Duodenal mucosa (tissue), 2 donors: ENCODE data around the gene SLC35F4.
"Not testable (repeated sequence)": the region's sequence is repeated elsewhere in the genome, so short reads cannot be mapped to it uniquely, and the experiment has no call there.

Experiments used
- H3K27ac ChIP-seq: one replicate; pipeline ENCODE4 v1.7.0; 2013; ENCODE audit warnings: low read depth, low read length
- H3K27me3 ChIP-seq, 2 donors: one replicate each; pipeline ENCODE4 v1.7.0; 2013; ENCODE audit warnings: low read length in 2 of 2, control low read depth in 1 of 2; ENCODE audit not compliant: insufficient read depth in 2 of 2, control insufficient read depth in 1 of 2
- H3K36me3 ChIP-seq, 2 donors: one replicate each; pipeline ENCODE4 v1.7.0; 2013; ENCODE audit warnings: low read length in 2 of 2, control low read depth in 1 of 2; ENCODE audit not compliant: insufficient read depth in 2 of 2, control insufficient read depth in 1 of 2
- H3K4me1 ChIP-seq, 2 donors: one replicate each; pipeline ENCODE4 v1.7.0; 2013; ENCODE audit warnings: low read length in 2 of 2, control low read depth in 1 of 2; ENCODE audit not compliant: insufficient read depth in 2 of 2, control insufficient read depth in 1 of 2
- H3K4me3 ChIP-seq, 2 donors: one replicate each; pipeline ENCODE4 v1.7.0; 2013; ENCODE audit warnings: low read length in 2 of 2, low read depth in 1 of 2
- H3K9ac ChIP-seq, 2 donors: one replicate each; pipeline ENCODE4 v1.7.0; 2013; ENCODE audit warnings: low read length in 2 of 2, low read depth in 1 of 2
- H3K9me3 ChIP-seq, 2 donors: one replicate each; pipeline ENCODE4 v1.7.0; 2013; ENCODE audit warnings: low read length in 2 of 2, control low read depth in 1 of 2; ENCODE audit not compliant: control insufficient read depth in 1 of 2

Gene SLC35F4

DNA sequence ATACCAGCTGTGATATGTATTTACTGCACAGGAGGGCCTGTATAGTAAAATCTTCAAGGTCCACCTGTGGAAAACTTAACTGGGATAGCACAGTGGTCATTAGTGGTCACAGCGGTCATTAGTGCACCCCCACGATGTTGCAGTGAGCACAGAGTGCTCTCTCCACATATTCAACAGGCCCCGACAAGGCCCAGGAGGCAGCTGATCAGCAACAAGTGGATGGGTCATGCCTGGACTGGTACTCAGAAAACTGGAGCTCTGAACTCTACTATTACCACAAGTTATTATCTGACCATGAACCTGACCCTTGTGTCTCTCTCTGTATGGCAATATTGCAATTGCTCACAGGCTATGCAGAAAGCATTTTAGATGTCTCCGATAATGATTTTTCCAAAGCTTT, 129.5 kb downstream of the SLC35F4 start:
- H3K4me3 ChIP-seq: no peak overlapping the region
- H3K27me3 ChIP-seq: no peaks in the 10 kb centered on the region
- H3K27ac ChIP-seq: no peak overlapping the region
- no peak overlapping the region for H3K9ac ChIP-seq
- H3K9me3 ChIP-seq: no peaks in the 10 kb centered on the region
- H3K36me3 ChIP-seq: no peaks in the 10 kb centered on the region
- no peaks in the 10 kb centered on the region for H3K4me1 ChIP-seq

DNA sequence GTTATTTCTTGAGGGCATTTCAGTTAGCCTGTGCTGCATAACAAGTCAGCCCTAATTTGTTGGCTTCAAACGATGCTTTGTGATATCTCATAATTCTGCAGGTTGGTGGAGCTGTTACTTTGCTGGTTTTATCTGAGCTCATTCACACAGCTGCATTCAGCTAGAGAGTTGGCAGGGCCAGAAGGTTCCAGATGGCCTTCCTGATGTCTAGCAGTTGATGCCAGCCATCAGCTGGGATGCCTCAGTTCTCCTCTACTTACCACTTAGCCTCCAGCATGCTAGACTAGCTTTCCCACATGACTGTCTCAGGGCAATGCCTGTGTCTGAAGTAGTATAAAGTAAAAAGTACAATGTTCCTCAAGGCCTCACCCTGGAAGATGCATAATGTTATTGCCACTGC, 130.6 kb downstream of the SLC35F4 start:
- H3K27ac ChIP-seq: no peak overlapping the region

DNA sequence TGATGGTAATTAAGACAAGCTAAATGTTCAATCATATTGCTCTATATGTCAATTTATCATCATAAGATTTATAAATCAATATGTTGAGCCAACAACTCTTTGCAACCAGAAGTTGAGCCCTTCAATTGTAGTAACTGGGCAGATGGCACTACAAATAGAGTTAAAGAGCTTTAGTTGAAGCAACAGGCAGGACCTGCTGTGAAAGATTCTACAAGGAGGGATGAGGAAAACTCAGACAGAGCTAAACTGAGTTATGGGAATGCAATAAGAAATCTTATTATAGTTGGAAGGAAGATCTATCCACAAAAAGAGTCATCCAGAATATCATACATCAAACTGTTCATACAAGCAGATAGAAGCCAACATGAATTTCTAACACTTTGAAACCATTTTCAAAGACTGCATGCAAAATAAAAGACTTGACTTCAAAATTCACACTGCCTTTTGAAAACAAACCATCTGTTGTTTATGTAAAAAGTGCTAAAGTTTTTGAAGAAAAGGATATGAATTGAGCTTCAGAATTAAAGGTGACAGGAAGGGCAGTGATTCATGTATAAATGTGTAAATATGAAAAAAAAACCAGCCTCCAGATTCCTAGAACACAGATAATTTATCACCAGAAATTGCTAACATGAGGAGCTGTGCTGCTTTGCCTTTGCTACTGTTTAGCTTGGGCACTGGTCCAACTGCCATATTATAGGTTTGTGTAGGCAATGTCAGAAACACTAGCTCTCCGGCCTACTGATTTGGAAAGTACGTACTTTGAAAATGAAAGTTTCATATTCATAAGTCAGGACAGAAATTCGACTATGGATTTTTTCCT, 133.2 kb downstream of the SLC35F4 start:
- Histone ChIP-seq H3K27me3 (no peaks in the 10 kb centered on the region), H3K4me1 (no peaks in the 10 kb centered on the region), H3K9ac (no peak overlapping the region), H3K4me3 (no peak overlapping the region), H3K9me3 (no peaks in the 10 kb centered on the region), H3K27ac (no peak overlapping the region), H3K36me3 (no peaks in the 10 kb centered on the region)

More for the DNA sequence above, 130.6 kb downstream of the SLC35F4 start:
- H3K9ac ChIP-seq: no peak overlapping the region
- no peak overlapping the region for H3K4me3 ChIP-seq
- H3K4me1 ChIP-seq: no peaks in the 10 kb centered on the region
- H3K9me3 ChIP-seq: no peaks in the 10 kb centered on the region
- H3K27me3 ChIP-seq: no peaks in the 10 kb centered on the region
- H3K36me3 ChIP-seq: no peaks in the 10 kb centered on the region

DNA sequence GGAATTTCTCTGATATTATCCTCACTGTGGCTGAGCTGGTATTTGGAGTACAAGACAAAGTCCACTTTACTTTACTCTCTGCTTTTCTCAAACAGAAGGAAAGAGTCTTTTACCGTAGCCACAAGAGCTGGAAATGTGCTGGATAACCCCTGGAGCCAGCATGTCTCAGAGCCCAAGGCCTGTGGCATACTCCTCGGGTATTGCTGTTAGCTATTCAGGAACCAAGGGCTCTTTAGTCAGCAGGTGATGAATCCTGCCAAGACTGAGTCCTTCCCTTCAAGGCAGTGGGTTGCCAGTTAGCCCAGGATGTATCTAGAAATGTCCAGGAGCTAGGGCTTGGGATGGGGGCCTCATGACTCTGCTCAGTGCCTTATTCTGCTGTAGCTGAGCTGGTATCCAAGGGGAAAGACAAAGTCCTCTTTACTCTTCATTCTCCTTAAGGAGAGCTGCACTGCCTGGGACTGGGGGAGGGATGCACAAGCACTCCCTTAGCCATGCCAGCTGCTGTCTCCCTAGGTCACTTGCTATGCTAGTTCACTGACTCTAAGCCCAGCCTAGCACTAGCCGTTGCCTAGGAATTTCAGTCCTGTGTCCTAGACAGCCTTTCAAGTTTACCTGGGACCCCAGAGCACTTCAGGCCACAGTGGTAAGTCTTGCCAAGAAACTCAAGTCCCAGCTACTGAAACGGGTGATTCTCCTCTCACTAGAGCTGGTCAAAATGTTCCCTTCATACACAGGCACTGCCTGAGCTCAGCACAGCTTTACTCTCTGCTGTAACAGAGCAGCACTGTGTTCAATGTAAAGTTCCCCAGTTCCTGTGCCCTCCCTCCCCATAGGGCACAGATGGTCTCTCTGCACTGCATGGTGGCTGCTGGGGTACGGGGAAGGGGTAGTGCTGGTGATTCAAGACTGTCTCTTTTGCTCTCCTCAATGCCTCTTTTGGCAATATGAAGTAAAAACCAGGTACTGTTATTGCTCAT, 136.4 kb downstream of the SLC35F4 start:
- no peaks in the 10 kb centered on the region for H3K4me1 ChIP-seq
- H3K9me3 ChIP-seq: no peaks in the 10 kb centered on the region
- H3K9ac ChIP-seq: no peak overlapping the region
- H3K4me3 ChIP-seq: no peak overlapping the region
- no peaks in the 10 kb centered on the region for H3K27me3 ChIP-seq
- H3K36me3 ChIP-seq: no peaks in the 10 kb centered on the region
- H3K27ac ChIP-seq: no peak overlapping the region

DNA sequence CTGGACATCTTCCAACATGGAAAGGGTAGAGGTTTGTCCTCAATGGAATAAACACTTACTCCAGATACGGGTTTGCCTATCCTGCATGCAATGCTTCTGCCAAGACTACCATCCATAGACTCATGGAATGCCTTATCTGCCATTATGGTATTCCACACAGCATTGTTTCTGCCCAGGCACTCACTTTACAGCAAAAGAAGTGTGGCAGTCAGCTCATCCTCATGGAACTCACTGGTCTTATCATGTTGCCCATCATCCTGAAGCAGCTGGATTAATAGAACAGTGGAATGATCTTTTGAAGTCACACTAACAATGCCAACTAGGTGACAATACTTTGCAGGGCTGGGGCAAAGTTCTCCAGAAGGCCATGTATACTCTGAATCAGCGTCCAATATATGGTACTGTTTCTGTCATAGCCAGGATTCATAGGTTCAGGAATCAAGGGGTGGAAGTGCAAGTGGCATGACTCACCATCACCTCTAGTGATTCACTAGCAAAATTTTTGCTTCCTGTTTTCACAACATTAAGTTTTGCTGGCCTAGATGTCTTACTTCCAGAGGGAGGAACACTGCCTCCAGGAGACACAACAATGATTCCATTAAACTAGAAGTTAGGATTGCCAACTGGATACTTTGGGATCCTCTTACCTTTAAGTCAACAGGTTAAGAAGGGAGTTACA, 140.4 kb downstream of the SLC35F4 start:
- Histone ChIP-seq H3K4me1 (no peaks in the 10 kb centered on the region), H3K27me3 (no peaks in the 10 kb centered on the region), H3K9ac (no peak overlapping the region), H3K27ac (no peak overlapping the region), H3K9me3 (peaks cover 0 to 4% of the 10 kb centered on the region in 2 donors), H3K36me3 (no peaks in the 10 kb centered on the region), H3K4me3 (no peak overlapping the region)

DNA sequence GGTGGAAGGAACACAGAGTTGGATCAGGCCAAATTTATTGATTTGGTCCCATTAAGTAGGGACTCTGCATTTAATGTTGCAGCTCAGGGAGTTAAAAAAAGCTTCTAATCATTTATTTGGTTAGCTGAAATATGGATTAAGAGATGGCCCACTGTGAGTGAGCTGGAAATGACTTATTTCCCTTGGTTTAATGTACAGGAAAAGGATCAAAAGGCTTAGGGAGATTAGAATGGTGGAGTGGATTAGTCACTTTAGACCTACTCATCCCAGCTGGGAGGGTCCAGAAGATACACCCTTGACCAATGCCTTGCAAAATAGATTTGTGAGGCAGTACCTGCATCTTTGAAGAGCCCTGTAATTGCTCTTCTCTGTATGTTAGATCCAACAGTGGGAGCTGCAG, 143.8 kb downstream of the SLC35F4 start:
- H3K4me1 ChIP-seq, H3K4me3 ChIP-seq, H3K27ac ChIP-seq, H3K27me3 ChIP-seq, H3K9ac ChIP-seq, H3K36me3 ChIP-seq, H3K9me3 ChIP-seq: not testable (repeated sequence)

DNA sequence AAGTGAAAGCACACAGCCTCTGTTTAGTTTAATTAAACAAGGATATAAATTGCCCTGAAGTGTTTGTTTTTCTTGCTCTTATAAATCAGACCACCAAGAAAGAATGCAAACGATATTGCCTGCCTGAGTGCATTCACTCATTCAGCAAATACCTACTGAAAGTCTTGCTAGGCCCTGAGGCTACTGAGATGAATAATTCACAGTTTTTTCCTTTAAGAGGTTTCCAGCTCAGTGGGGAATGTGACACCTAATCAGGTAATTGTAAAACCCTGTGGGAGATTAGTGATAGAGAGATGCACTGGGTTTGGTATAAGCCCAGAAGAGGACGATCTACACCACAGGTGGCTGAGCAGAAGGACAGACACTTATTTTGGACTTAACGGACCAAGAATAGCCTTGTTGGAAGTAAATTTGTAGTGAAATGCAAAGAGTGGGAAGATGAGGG, 151.4 kb downstream of the SLC35F4 start:
- H3K4me3 ChIP-seq: no peak overlapping the region
- H3K36me3 ChIP-seq: no peaks in the 10 kb centered on the region

DNA sequence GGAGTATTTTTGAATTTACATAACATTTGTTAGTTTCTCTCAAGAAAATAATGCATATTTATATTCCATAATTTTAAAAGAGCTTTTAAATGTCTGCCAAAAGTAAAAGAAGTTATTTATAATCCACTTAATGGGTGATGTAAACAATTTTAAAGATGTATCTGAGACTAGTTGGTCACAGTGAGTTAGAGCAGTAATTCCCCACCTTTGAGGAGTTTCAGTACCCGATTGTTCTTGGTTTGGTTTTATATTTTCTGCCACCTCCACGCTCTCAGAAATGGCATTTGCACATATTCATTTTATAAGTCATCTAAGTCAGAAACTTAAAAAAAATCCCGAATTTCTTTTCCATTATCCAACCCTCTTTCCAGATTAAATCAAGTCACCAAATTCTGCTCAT, 153.2 kb downstream of the SLC35F4 start:
- no peaks in the 10 kb centered on the region for H3K36me3 ChIP-seq
- no peaks in the 10 kb centered on the region for H3K4me1 ChIP-seq
- no peaks in the 10 kb centered on the region for H3K27me3 ChIP-seq
- H3K27ac ChIP-seq: no peak overlapping the region
- H3K4me3 ChIP-seq: no peak overlapping the region
- H3K9me3 ChIP-seq: peaks cover 0 to 7% of the 10 kb centered on the region in 2 donors
- no peak overlapping the region for H3K9ac ChIP-seq

More for the DNA sequence above, 151.4 kb downstream of the SLC35F4 start:
- H3K27ac ChIP-seq: no peak overlapping the region
- no peak overlapping the region for H3K9ac ChIP-seq
- H3K27me3 ChIP-seq: no peaks in the 10 kb centered on the region
- H3K9me3 ChIP-seq: peaks cover 0 to 7% of the 10 kb centered on the region in 2 donors
- H3K4me1 ChIP-seq: no peaks in the 10 kb centered on the region

DNA sequence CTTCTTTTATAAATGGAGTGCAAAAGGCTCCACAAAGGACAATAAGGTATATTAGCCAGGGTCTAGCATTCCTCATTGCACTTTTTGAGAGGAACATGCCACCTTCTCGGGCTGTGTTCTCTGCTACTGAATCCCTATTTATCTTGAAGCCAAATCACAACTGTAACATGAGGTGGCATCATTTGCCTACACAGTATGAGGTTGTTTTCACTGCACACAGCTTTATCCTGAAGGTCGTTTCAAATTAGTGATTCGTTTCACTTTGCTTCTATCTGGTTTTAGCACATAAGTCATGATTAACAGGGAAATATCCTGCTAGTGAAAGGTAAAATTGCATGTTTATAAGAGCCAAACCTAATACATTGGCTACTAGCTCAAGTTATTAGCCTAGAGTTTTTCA, 153.8 kb downstream of the SLC35F4 start:
- Histone ChIP-seq H3K9ac (no peak overlapping the region), H3K4me3 (no peak overlapping the region), H3K9me3 (peaks cover 0 to 7% of the 10 kb centered on the region in 2 donors), H3K36me3 (no peaks in the 10 kb centered on the region), H3K27me3 (no peaks in the 10 kb centered on the region), H3K27ac (no peak overlapping the region), H3K4me1 (no peaks in the 10 kb centered on the region)
